HepG2 (cell line): ENCODE data around the gene ZNF674. TPM values are rescaled to one million over a fixed set of nuclear protein-coding genes. Genes with fewer than 3 reads are reported as not detected.

ENCODE experiments used
- PRDM15 ChIP-seq: sonication (generic); formaldehyde crosslinking; IDR thresholded peaks from 2 replicates; pipeline ENCODE4 v1.4.0; 2020; ENCODE audit warnings: missing genetic modification reagents
- SIN3B ChIP-seq: fragments of 150-350 bp; IDR thresholded peaks from 2 replicates; pipeline ENCODE4 v1.6.1; 2014; ENCODE audit warnings: low read length
- SMAD1 ChIP-seq: sonication (generic); formaldehyde crosslinking; IDR thresholded peaks from 2 replicates; pipeline ENCODE4 v1.4.0; 2020; ENCODE audit warnings: missing genetic modification reagents, low read depth, mild to moderate bottlenecking, borderline replicate concordance
- SOX5 ChIP-seq: IDR thresholded peaks from 2 replicates; pipeline ENCODE4 v1.6.1; 2016; ENCODE audit warnings: borderline replicate concordance
- ZKSCAN5 ChIP-seq: sonication (generic); formaldehyde crosslinking; IDR thresholded peaks from 2 replicates; pipeline ENCODE4 v1.5.1; 2020; ENCODE audit warnings: mild to moderate bottlenecking, missing genetic modification reagents
- polyA plus RNA-seq, 8 experiments: library from polyadenylated mRNA; depleted of rRNA in 3 of 8; stranded (reverse) in 7 of 8; unstranded in 1 of 8; fragments of >200 nt; fragmentation: Illumina TruSeq in 4 of 8; extraction: Trizol in 4 of 8; gene quantifications; 2 replicates each; pipeline versions ENCODE4 v1.2.1 to v1.2.3, GENCODE V29; 2011 to 2016; ENCODE audit warnings: low read depth in 4 of 8, missing spikeins in 1 of 8, mixed read lengths in 1 of 8; ENCODE audit not compliant: insufficient read depth in 1 of 8
- small RNA-seq, 3 experiments: library from RNA; depleted of rRNA; stranded (forward); fragments of <200 nt; gene quantifications; one replicate each; pipeline ENCODE3, GENCODE V24; 2012; ENCODE audit warnings: low read depth in 2 of 3, low replicate concordance in 1 of 3; ENCODE audit not compliant: insufficient read length in 3 of 3, insufficient read depth in 2 of 3
- total RNA-seq, 5 experiments: library from RNA; depleted of rRNA; stranded (reverse); fragments of >200 nt; fragmentation: Illumina TruSeq; extraction: Trizol; gene quantifications; 2 replicates each; pipeline ENCODE4 v1.2.3, GENCODE V29; 2016; ENCODE audit warnings: low read depth in 1 of 5

The ZNF674 gene
- total and polyA plus RNA-seq, 2 of the 13 experiments (the other 11 are each of a cell fraction or from before 2014, with no cell fraction given), result 2.9 to 3.5 TPM

DNA sequence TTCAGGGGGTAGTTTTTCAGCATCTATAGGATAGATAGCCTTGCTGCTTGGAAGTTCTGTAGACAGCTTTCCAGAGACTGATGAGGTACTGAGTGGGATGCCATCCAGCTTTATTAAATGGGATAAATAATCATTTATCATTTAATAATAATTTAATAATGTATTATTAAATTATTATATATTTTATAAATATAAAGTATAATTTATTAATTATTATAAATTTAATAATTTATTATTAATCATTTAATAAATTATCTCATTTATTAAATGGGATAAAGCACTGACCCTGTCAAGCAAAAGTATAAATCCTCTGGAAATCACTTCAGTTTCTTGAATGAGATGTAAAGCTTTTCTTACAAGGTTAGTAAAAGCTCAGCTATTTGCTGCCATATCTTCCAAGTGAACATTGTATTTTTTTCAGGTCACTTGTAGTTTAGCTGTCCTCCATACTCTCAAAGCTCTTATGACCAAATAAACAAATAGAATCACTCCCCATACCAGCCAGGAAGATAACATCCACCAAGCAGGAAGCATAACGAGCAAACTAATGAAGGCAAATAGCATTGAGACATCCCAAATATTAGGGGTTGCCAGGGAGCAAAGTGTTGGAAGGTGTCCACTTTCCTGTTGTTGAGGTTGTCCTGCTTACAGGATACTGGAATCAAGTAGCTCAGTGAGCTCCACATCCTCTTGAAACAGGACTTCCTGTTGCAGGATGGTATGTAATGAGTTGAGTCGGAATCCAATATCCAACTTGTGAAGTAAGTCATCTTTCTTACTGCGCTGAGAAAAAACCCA is 88.9 kb downstream of the ZNF674 start (continued):
- TF ChIP-seq PRDM15 (CRISPR knock-in tag) (no peak), SMAD1 (CRISPR knock-in tag) (no peak), ZKSCAN5 (no peak), SOX5 (CRISPR knock-in tag) (no peak), SIN3B (no peak)

Small RNAs within 50 kb of the gene (small RNA-seq; reads per million reads assigned to genes)
- gene RF00017 (0 reads per million in 3 experiments), gene RNU6-50P (0 reads per million in 3 experiments)

Other genes starting within 250 kb of the ZNF674 start
- 2.6 and 5.2 TPM in 2 replicates for gene CHST7, start 28.3 kb upstream of the ZNF674 start, total RNA-seq (2016; rRNA removed; fragmentation: Illumina TruSeq; extraction: Trizol)
- 2.4 and 2.8 TPM in 2 replicates for gene CHST7, start 28.3 kb upstream of the ZNF674 start, polyA plus RNA-seq (2011; rRNA removed)
- 5.4 and 7.2 TPM in 2 replicates for gene SLC9A7, start 213.7 kb upstream of the ZNF674 start, total RNA-seq (2016; rRNA removed; fragmentation: Illumina TruSeq; extraction: Trizol)
- gene SLC9A7, start 213.7 kb upstream of the ZNF674 start, polyA plus RNA-seq (2011; rRNA removed), result 5.5 and 5.8 TPM in 2 replicates